ENCODE data around the gene NFIB.

The NFIB gene

GRCh38 chr9:14278291-14278721 lies 35.6 kb downstream of the NFIB start:
- no peak for DNase-seq (ENCODE audit: low read depth in 3 of 3)

- no peak for DNase-seq (ENCODE audit: low read depth in 3 of 3)
Observed at GRCh38 chr9:14277761-14278160, 36.2 kb downstream of the NFIB start.

- no peak for DNase-seq (ENCODE audit: low read depth in 3 of 3)
Observed at GRCh38 chr9:14277244-14277643, 36.7 kb downstream of the NFIB start.

GRCh38 chr9:14275331-14275730 lies 38.6 kb downstream of the NFIB start:
- DNase-seq (ENCODE audit: low read depth in 3 of 3): no peak

- no peak for DNase-seq (ENCODE audit: low read depth in 3 of 3)
Observed at GRCh38 chr9:14273696-14274121, 40.2 kb downstream of the NFIB start.

- DNase-seq (ENCODE audit: low read depth in 3 of 3): no peak
Observed at GRCh38 chr9:14272927-14273528, 40.9 kb downstream of the NFIB start.

GRCh38 chr9:14271093-14271673 lies 42.8 kb downstream of the NFIB start:
- DNase-seq (ENCODE audit: low read depth in 3 of 3): no peak

- DNase-seq (ENCODE audit: low read depth in 3 of 3): no peak
Observed at GRCh38 chr9:14270358-14271092, 43.4 kb downstream of the NFIB start.

- no peak for DNase-seq (ENCODE audit: low read depth in 3 of 3)
Observed at GRCh38 chr9:14269916-14270315, 44.0 kb downstream of the NFIB start.

GRCh38 chr9:14263707-14264483 lies 50.0 kb downstream of the NFIB start:
- DNase-seq (ENCODE audit: low read depth in 3 of 3): no peak

GRCh38 chr9:14262827-14263226 lies 51.1 kb downstream of the NFIB start:
- DNase-seq (ENCODE audit: low read depth in 3 of 3): no peak

GRCh38 chr9:14261616-14262015 lies 52.3 kb downstream of the NFIB start:
- no peak for DNase-seq (ENCODE audit: low read depth in 3 of 3)

- no peak for DNase-seq (ENCODE audit: low read depth in 3 of 3)
Observed at GRCh38 chr9:14260101-14260500, 53.8 kb downstream of the NFIB start.

- DNase-seq (ENCODE audit: low read depth in 3 of 3): no peak
Observed at GRCh38 chr9:14258660-14259239, 55.2 kb downstream of the NFIB start.

GRCh38 chr9:14258156-14258555 lies 55.8 kb downstream of the NFIB start:
- DNase-seq (ENCODE audit: low read depth in 3 of 3): no peak

- DNase-seq (ENCODE audit: low read depth in 3 of 3): no peak
Observed at GRCh38 chr9:14256588-14256987, 57.4 kb downstream of the NFIB start.

- DNase-seq (ENCODE audit: low read depth in 3 of 3): no peak
Observed at GRCh38 chr9:14251154-14252071, 62.5 kb downstream of the NFIB start.

- DNase-seq (ENCODE audit: low read depth in 3 of 3): no peak
Observed at GRCh38 chr9:14250794-14251153, 63.2 kb downstream of the NFIB start.

- DNase-seq (ENCODE audit: low read depth in 3 of 3): no peak
Observed at GRCh38 chr9:14249527-14249926, 64.4 kb downstream of the NFIB start.

- no peak for DNase-seq (ENCODE audit: low read depth in 3 of 3)
Observed at GRCh38 chr9:14248149-14248548, 65.8 kb downstream of the NFIB start.

GRCh38 chr9:14247577-14247976 lies 66.4 kb downstream of the NFIB start:
- no peak for DNase-seq (ENCODE audit: low read depth in 3 of 3)

All from stimulated activated CD4-positive, alpha-beta T cell treated with anti-CD3 and anti-CD28 coated beads, TNF-alpha, amount 100 ng/mL, for 4 hours (primary cell).